Fibroblast of skin of left biceps (primary cell): ENCODE measurements around the gene ZBTB7C.

ENCODE experiments used
- DNase-seq, 2 experiments: peaks; one replicate each; pipeline ENCODE4 v3.0.0-alpha.2; 2013; ENCODE audit warnings: low read depth in 2 of 2

ZBTB7C gene

GRCh38 chr18:48166336-48166875 is 242.8 kb downstream of the ZBTB7C start:
- no peak for DNase-seq

GRCh38 chr18:48165111-48165866 is 243.9 kb downstream of the ZBTB7C start:
- DNase-seq = no peak

- no peak for DNase-seq
Observed at GRCh38 chr18:48164701-48165100, 244.5 kb downstream of the ZBTB7C start.

GRCh38 chr18:48164116-48164515 is 245.1 kb downstream of the ZBTB7C start:
- no peak for DNase-seq

- DNase-seq = no peak
Observed at GRCh38 chr18:48163738-48164115, 245.5 kb downstream of the ZBTB7C start.

- DNase-seq = no peak
Observed at GRCh38 chr18:48162956-48163737, 246.0 kb downstream of the ZBTB7C start.

GRCh38 chr18:48161911-48162698 is 247.1 kb downstream of the ZBTB7C start:
- no peak for DNase-seq

- DNase-seq = peak; percentile 23 to 33
Observed at GRCh38 chr18:48161191-48161910, 247.8 kb downstream of the ZBTB7C start.

GRCh38 chr18:48160622-48161021 is 248.6 kb downstream of the ZBTB7C start:
- DNase-seq = no peak

- DNase-seq = no peak
Observed at GRCh38 chr18:48159816-48160215, 249.4 kb downstream of the ZBTB7C start.

- DNase-seq = no peak
Observed at GRCh38 chr18:48158721-48159120, 250.5 kb downstream of the ZBTB7C start.

GRCh38 chr18:48157956-48158355 is 251.2 kb downstream of the ZBTB7C start:
- DNase-seq = no peak

- DNase-seq = no peak
Observed at GRCh38 chr18:48155856-48156255, 253.3 kb downstream of the ZBTB7C start.

GRCh38 chr18:48154828-48155227 is 254.4 kb downstream of the ZBTB7C start:
- no peak for DNase-seq

- DNase-seq = no peak
Observed at GRCh38 chr18:48153613-48154481, 255.3 kb downstream of the ZBTB7C start.

- DNase-seq = no peak
Observed at GRCh38 chr18:48152549-48152948, 256.6 kb downstream of the ZBTB7C start.

GRCh38 chr18:48151421-48152065 is 257.6 kb downstream of the ZBTB7C start:
- no peak for DNase-seq

GRCh38 chr18:48149020-48149685 is 260.0 kb downstream of the ZBTB7C start:
- DNase-seq = no peak

- DNase-seq = no peak
Observed at GRCh38 chr18:48142994-48143393, 266.2 kb downstream of the ZBTB7C start.
